Measurements from ENCODE around the gene CLIC6.

GRCh38 chr21:34690793-34691175, 22.0 kb downstream of the CLIC6 start:
- TF ChIP-seq CEBPB (IDR thresholded peaks at IDR 0.05) (no peak), MAX (IDR thresholded peaks at IDR 0.05) (no peak), USF1 (IDR thresholded peaks at IDR 0.05) (no peak), EGR1 (IDR thresholded peaks at IDR 0.05) (no peak), TAF1 (IDR thresholded peaks at IDR 0.05; ENCODE audit: low read depth) (no peak), YY1 (IDR thresholded peaks at IDR 0.05; ENCODE audit: low read depth) (no peak), EP300 (IDR thresholded peaks at IDR 0.05; ENCODE audit: borderline replicate concordance) (no peak), RAD21 (IDR thresholded peaks at IDR 0.05; ENCODE audit: low read depth) (no peak), NFIC (IDR thresholded peaks at IDR 0.05) (no peak), REST (IDR thresholded peaks at IDR 0.05; ENCODE audit: low read depth) (no peak), ZBTB7A (IDR thresholded peaks at IDR 0.05; ENCODE audit: low read depth) (no peak), FOXM1 (IDR thresholded peaks at IDR 0.05; ENCODE audit: borderline replicate concordance, low read depth) (no peak), CREB1 (IDR thresholded peaks at IDR 0.05; ENCODE audit: low read depth) (no peak)
